Astrocyte (in vitro differentiated cells and primary cell): ENCODE data around the gene CFAP65. TPM values are rescaled to one million over a fixed set of nuclear protein-coding genes. Genes with fewer than 3 reads are reported as not detected.

Experiments
- DNase-seq: peaks from one replicate; pipeline ENCODE4 v3.0.0-alpha.2; 2010; ENCODE audit warnings: low read depth
- FAIRE-seq: peaks from 2 replicates; lab custom pipeline; 2011; peaks lifted over from hg19 to GRCh38; lab: Jason Lieb, UNC
- H2AFZ ChIP-seq: 2 replicates; pipeline ENCODE4 v1.6.0; 2012; ENCODE audit warnings: low read depth, low read length, inconsistent platforms
- H3K27ac ChIP-seq: 2 replicates; pipeline ENCODE4 v1.5.1; 2011; ENCODE audit warnings: low read depth, low read length, inconsistent platforms
- H3K27me3 ChIP-seq: 2 replicates; pipeline ENCODE4 v1.6.0; 2011; ENCODE audit warnings: low read length, inconsistent platforms; ENCODE audit not compliant: insufficient read depth
- H3K36me3 ChIP-seq: 2 replicates; pipeline ENCODE4 v1.5.1; 2011; ENCODE audit warnings: low read length, inconsistent platforms; ENCODE audit not compliant: insufficient read depth
- H3K4me1 ChIP-seq: 2 replicates; pipeline ENCODE4 v1.5.1; 2011; ENCODE audit warnings: low read length, inconsistent platforms; ENCODE audit not compliant: insufficient read depth
- H3K4me2 ChIP-seq: 2 replicates; pipeline ENCODE4 v1.6.0; 2012; ENCODE audit warnings: low read length, inconsistent platforms
- H3K4me3 ChIP-seq: 2 replicates; pipeline ENCODE4 v1.5.1; 2011; ENCODE audit warnings: low read depth, mild to moderate bottlenecking, low read length, inconsistent platforms; ENCODE audit not compliant: insufficient read depth
- H3K79me2 ChIP-seq: 2 replicates; pipeline ENCODE4 v1.6.0; 2012; ENCODE audit warnings: mild to moderate bottlenecking, low read length, inconsistent platforms; ENCODE audit not compliant: insufficient read depth
- H3K9ac ChIP-seq: 2 replicates; pipeline ENCODE4 v1.6.0; 2012; ENCODE audit warnings: mild to moderate bottlenecking, low read length, inconsistent platforms
- H3K9me3 ChIP-seq: 2 replicates; pipeline ENCODE4 v1.5.1; 2012; ENCODE audit warnings: low read depth, mild to moderate bottlenecking, low read length, inconsistent platforms; ENCODE audit not compliant: insufficient read depth
- H4K20me1 ChIP-seq: 2 replicates; pipeline ENCODE4 v1.6.0; 2012; ENCODE audit warnings: low read length, inconsistent platforms; ENCODE audit not compliant: insufficient read depth
- H3K27ac Mint-ChIP-seq: one replicate; pipeline ENCODE4 v1.8.0; 2021; ENCODE audit warnings: mild to moderate bottlenecking, mixed read lengths; ENCODE audit not compliant: unreplicated experiment
- H3K27me3 Mint-ChIP-seq: one replicate; pipeline ENCODE4 v1.8.0; 2021; ENCODE audit warnings: low read depth, mixed read lengths; ENCODE audit not compliant: unreplicated experiment
- H3K36me3 Mint-ChIP-seq: one replicate; pipeline ENCODE4 v1.8.0; 2021; ENCODE audit warnings: low read depth, mixed read lengths; ENCODE audit not compliant: unreplicated experiment
- H3K4me1 Mint-ChIP-seq: one replicate; pipeline ENCODE4 v1.8.0; 2021; ENCODE audit warnings: low read depth, mixed read lengths; ENCODE audit not compliant: unreplicated experiment
- H3K4me3 Mint-ChIP-seq: one replicate; pipeline ENCODE4 v1.8.0; 2021; ENCODE audit warnings: mild to moderate bottlenecking, moderate library complexity, mixed read lengths; ENCODE audit not compliant: unreplicated experiment
- H3K9me3 Mint-ChIP-seq: one replicate; pipeline ENCODE4 v1.8.0; 2021; ENCODE audit warnings: mild to moderate bottlenecking, mixed read lengths; ENCODE audit not compliant: unreplicated experiment
- EZH2 ChIP-seq: IDR thresholded peaks from 2 replicates; pipeline ENCODE4 v1.6.1; 2012; ENCODE audit warnings: mild to moderate bottlenecking, low read length, inconsistent platforms; ENCODE audit not compliant: insufficient read depth
- total RNA-seq: library from RNA; stranded (reverse); gene quantifications from 2 replicates; pipeline ENCODE4 v1.2.1, GENCODE V29; 2021
- TF ChIP-seq, protein P1 (sequence below): IDR thresholded peaks from 2 replicates; pipeline ENCODE4 v1.5.1; 2011; ENCODE audit warnings: low read depth, mild to moderate bottlenecking, inconsistent platforms, low read length, moderate library complexity; ENCODE audit not compliant: insufficient read depth

The CFAP65 gene
- total RNA-seq, 1 donor from 2014 or later = 0.27 TPM

DNA sequence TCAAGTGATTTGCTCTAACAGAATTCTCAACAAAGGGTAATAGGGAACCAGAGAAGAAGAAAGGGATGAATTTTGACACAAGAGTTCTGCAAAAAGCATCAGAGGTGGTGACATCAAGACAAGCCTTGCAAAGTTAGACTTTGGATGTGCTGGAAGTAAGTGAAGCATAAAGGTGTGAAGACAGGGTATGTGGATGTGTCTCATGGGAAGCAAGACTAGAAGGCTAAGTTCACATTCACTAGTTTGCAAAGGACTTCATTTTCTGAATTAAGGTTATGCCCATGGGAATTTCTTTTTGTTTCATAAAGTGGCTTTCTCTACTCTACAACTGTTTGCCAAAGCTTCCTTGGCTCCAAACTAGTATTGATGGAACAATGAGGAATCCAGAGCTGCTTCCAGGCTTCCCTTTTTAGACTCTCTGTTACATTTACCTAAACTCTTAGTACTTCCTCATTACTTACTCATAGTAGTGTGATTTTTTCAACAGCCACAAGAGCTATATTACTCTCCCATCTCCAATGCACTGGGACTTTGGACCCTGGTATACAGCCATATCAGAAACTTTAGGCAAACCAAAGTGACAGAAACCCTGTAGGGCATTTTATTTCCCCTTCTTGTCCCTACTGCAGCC lies 40.5 kb upstream of the CFAP65 start:
- H3K27me3 ChIP-seq = no peaks in the 10 kb centered on the region
- no peak overlapping the region for H3K4me3 ChIP-seq
- Mint-ChIP-seq H3K36me3 (peaks cover 7% of the 10 kb centered on the region), H3K9me3 (no peaks in the 10 kb centered on the region), H3K27me3 (peaks cover 32% of the 10 kb centered on the region), H3K4me3 (no peak overlapping the region), H3K27ac (no peak overlapping the region), H3K4me1 (peaks cover 11% of the 10 kb centered on the region)
- no peaks in the 10 kb centered on the region for H3K79me2 ChIP-seq
- peaks cover 18% of the 10 kb centered on the region for H4K20me1 ChIP-seq
- H3K4me2 ChIP-seq = no peak overlapping the region
- peaks cover 8% of the 10 kb centered on the region for H3K4me1 ChIP-seq
- no peak for TF ChIP-seq EZH2
- TF ChIP-seq, protein P1, sequence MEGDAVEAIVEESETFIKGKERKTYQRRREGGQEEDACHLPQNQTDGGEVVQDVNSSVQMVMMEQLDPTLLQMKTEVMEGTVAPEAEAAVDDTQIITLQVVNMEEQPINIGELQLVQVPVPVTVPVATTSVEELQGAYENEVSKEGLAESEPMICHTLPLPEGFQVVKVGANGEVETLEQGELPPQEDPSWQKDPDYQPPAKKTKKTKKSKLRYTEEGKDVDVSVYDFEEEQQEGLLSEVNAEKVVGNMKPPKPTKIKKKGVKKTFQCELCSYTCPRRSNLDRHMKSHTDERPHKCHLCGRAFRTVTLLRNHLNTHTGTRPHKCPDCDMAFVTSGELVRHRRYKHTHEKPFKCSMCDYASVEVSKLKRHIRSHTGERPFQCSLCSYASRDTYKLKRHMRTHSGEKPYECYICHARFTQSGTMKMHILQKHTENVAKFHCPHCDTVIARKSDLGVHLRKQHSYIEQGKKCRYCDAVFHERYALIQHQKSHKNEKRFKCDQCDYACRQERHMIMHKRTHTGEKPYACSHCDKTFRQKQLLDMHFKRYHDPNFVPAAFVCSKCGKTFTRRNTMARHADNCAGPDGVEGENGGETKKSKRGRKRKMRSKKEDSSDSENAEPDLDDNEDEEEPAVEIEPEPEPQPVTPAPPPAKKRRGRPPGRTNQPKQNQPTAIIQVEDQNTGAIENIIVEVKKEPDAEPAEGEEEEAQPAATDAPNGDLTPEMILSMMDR = no peak
- H2AFZ ChIP-seq = no peak overlapping the region
- DNase-seq (no peak), FAIRE-seq (no peak)
- no peak overlapping the region for H3K9ac ChIP-seq
- no peak overlapping the region for H3K27ac ChIP-seq
- H3K9me3 ChIP-seq = no peaks in the 10 kb centered on the region
- peaks cover 2% of the 10 kb centered on the region for H3K36me3 ChIP-seq

DNA sequence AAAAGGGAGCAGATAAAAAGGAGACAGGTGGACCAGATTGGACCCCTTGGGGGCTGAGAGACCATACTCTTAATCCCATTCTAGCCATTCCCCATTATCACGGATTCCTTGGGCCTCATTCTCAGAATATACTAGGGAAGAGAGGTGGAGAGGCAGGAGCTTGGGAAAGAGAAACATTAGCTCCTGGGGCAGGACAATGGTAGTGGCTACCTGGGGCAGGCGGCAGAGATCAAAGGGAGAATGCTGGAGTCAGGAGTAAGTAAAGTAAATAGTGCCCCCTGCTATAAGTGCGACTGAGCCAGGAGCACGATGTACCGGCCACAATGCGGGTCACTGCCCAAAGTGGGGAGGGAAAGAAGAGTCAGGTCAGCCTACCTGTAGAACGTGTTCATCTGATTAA lies 39.8 kb upstream of the CFAP65 start:
- Mint-ChIP-seq H3K27ac (no peak overlapping the region), H3K9me3 (no peaks in the 10 kb centered on the region), H3K27me3 (peaks cover 32% of the 10 kb centered on the region), H3K36me3 (peaks cover 7% of the 10 kb centered on the region), H3K4me1 (peaks cover 11% of the 10 kb centered on the region), H3K4me3 (no peak overlapping the region)
- H3K4me2 ChIP-seq = no peak overlapping the region
- no peak overlapping the region for H3K27ac ChIP-seq
- H3K36me3 ChIP-seq = peaks cover 3% of the 10 kb centered on the region
- peaks cover 8% of the 10 kb centered on the region for H3K4me1 ChIP-seq
- no peaks in the 10 kb centered on the region for H3K9me3 ChIP-seq
- H4K20me1 ChIP-seq = peaks cover 18% of the 10 kb centered on the region
- no peak overlapping the region for H3K9ac ChIP-seq
- H2AFZ ChIP-seq = no peak overlapping the region
- FAIRE-seq = no peak
- no peak for DNase-seq
- no peaks in the 10 kb centered on the region for H3K27me3 ChIP-seq
- H3K79me2 ChIP-seq = no peaks in the 10 kb centered on the region
- TF ChIP-seq, protein P1 = no peak
- no peak for TF ChIP-seq EZH2
- no peak overlapping the region for H3K4me3 ChIP-seq

DNA sequence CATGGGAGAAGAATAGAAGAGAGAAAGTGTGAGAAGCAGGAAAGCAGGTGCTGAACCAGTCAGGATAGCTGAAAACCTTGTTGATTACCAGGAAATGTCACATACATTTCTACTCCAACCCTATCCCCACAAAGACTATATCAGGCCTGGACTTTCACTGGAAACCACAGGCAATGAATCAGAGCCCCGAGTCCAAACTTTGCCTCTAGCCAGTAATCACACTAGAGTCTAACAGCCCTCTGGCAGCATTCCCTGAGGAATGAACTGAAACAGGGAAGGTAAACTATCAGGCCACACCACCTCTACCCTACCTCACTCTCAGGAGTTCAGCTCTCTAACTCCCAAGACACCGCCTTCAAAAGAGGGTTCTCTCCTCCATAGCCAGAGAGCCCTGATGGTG lies 38.1 kb upstream of the CFAP65 start:
- Histone ChIP-seq H3K9ac (no peak overlapping the region), H3K27me3 (no peaks in the 10 kb centered on the region), H3K4me3 (no peak overlapping the region), H4K20me1 (peaks cover 18% of the 10 kb centered on the region), H3K9me3 (no peaks in the 10 kb centered on the region), H3K4me1 (peaks cover 8% of the 10 kb centered on the region), H3K36me3 (peaks cover 3% of the 10 kb centered on the region), H3K27ac (no peak overlapping the region), H3K79me2 (no peaks in the 10 kb centered on the region), H2AFZ (no peak overlapping the region), H3K4me2 (no peak overlapping the region)
- H3K27me3 Mint-ChIP-seq = peaks cover 26% of the 10 kb centered on the region
- H3K36me3 Mint-ChIP-seq = peaks cover 7% of the 10 kb centered on the region
- peaks cover 11% of the 10 kb centered on the region for H3K4me1 Mint-ChIP-seq
- no peaks in the 10 kb centered on the region for H3K9me3 Mint-ChIP-seq
- peak overlapping the region; percentile 41 for H3K27ac Mint-ChIP-seq
- TF ChIP-seq EZH2 = no peak
- TF ChIP-seq, protein P1 = no peak
- DNase-seq (peak; percentile 60), FAIRE-seq (peak; percentile 23)
- H3K4me3 Mint-ChIP-seq = no peak overlapping the region
